Neuronal stem cell (in vitro differentiated cells): ENCODE measurements around the gene CPA4.
A peak's percentile ranks its signal among the peaks of the same experiment; 100 is the strongest.

Source experiments
- DNase-seq: peaks from one replicate; pipeline ENCODE4 v3.0.0-alpha.2; 2013; ENCODE audit warnings: low spot score
- H2AFZ ChIP-seq: one replicate; pipeline ENCODE4 v1.6.1; 2013; ENCODE audit warnings: mild to moderate bottlenecking, low read length, inconsistent platforms
- H2AK5ac ChIP-seq: 2 replicates; pipeline ENCODE4 v1.6.1; 2013; ENCODE audit warnings: low read depth, mild to moderate bottlenecking, inconsistent platforms, low read length, moderate library complexity, mixed read lengths
- H2BK120ac ChIP-seq: 2 replicates; pipeline ENCODE4 v1.6.1; 2013; ENCODE audit warnings: low read depth, mild to moderate bottlenecking, inconsistent platforms, low read length, moderate library complexity, mixed read lengths
- H2BK12ac ChIP-seq: one replicate; pipeline ENCODE4 v1.6.1; 2013; ENCODE audit warnings: low read length, inconsistent platforms
- H2BK15ac ChIP-seq: 2 replicates; pipeline ENCODE4 v1.6.1; 2013; ENCODE audit warnings: mild to moderate bottlenecking, low read length, inconsistent platforms, mixed read lengths
- H2BK5ac ChIP-seq: one replicate; pipeline ENCODE4 v1.6.1; 2013; ENCODE audit warnings: inconsistent platforms, mild to moderate bottlenecking, low read length, moderate library complexity
- H3K14ac ChIP-seq: one replicate; pipeline ENCODE4 v1.6.1; 2013; ENCODE audit warnings: low read length, inconsistent platforms
- H3K18ac ChIP-seq: 2 replicates; pipeline ENCODE4 v1.6.1; 2013; ENCODE audit warnings: low read length, inconsistent platforms
- H3K23ac ChIP-seq: 2 replicates; pipeline ENCODE4 v1.6.1; 2013; ENCODE audit warnings: low read depth, mild to moderate bottlenecking, mixed read lengths, low read length, inconsistent platforms; ENCODE audit not compliant: poor library complexity
- H3K27ac ChIP-seq: replicated peaks from 3 replicates; pipeline ENCODE4 v1.5.1; 2013; ENCODE audit warnings: low read length, inconsistent platforms
- H3K27me3 ChIP-seq, 3 experiments: 2 replicates each; pipeline ENCODE4 v1.6.1; 2013; ENCODE audit warnings: low read length in 3 of 3, mild to moderate bottlenecking in 2 of 3, inconsistent platforms in 1 of 3, low read depth in 1 of 3, mixed read lengths in 1 of 3, moderate library complexity in 1 of 3; ENCODE audit not compliant: control insufficient read depth in 3 of 3, insufficient read depth in 3 of 3
- H3K36me3 ChIP-seq, 2 donors: replicated peaks in 1 of 2; 2 replicates each; pipeline ENCODE4 v1.6.1; 2013; ENCODE audit warnings: low read length in 2 of 2; ENCODE audit not compliant: control insufficient read depth in 2 of 2, insufficient read depth in 2 of 2
- H3K4ac ChIP-seq: 2 replicates; pipeline ENCODE4 v1.6.1; 2013; ENCODE audit warnings: inconsistent platforms, mild to moderate bottlenecking, low read length, moderate library complexity
- H3K4me1 ChIP-seq, 2 donors: 1 replicate in 1 of 2; 2 replicates in 1 of 2; pipeline ENCODE4 v1.6.1; 2013; ENCODE audit warnings: low read length in 2 of 2, low read depth in 1 of 2; ENCODE audit not compliant: control insufficient read depth in 2 of 2, insufficient read depth in 1 of 2
- H3K4me2 ChIP-seq: one replicate; pipeline ENCODE4 v1.6.1; 2013; ENCODE audit warnings: mild to moderate bottlenecking, low read length, inconsistent platforms; ENCODE audit not compliant: insufficient read depth, poor library complexity, severe bottlenecking
- H3K4me3 ChIP-seq, 2 donors: 2 replicates each; pipeline ENCODE4 v1.5.1; 2013; ENCODE audit warnings: low read length in 2 of 2, mild to moderate bottlenecking in 2 of 2, inconsistent platforms in 1 of 2, moderate library complexity in 1 of 2
- H3K79me1 ChIP-seq: one replicate; pipeline ENCODE4 v1.6.1; 2013; ENCODE audit warnings: low read depth, mild to moderate bottlenecking, inconsistent platforms, low read length, moderate library complexity
- H3K9ac ChIP-seq: one replicate; pipeline ENCODE4 v1.6.1; 2013; ENCODE audit warnings: mild to moderate bottlenecking, low read depth, low read length, inconsistent platforms; ENCODE audit not compliant: poor library complexity
- H3K9me3 ChIP-seq, 2 donors: replicated peaks in 1 of 2; 2 replicates each; pipeline versions ENCODE3 to v1.6.1; 2013; ENCODE audit warnings: low read length in 2 of 2, mild to moderate bottlenecking in 2 of 2, inconsistent platforms in 1 of 2, low read depth in 1 of 2, mixed read lengths in 1 of 2, moderate library complexity in 1 of 2; ENCODE audit not compliant: control insufficient read depth in 2 of 2, insufficient read depth in 1 of 2
- H4K8ac ChIP-seq: one replicate; pipeline ENCODE4 v1.6.1; 2013; ENCODE audit warnings: low read depth, mild to moderate bottlenecking, inconsistent platforms, low read length, moderate library complexity
- H4K91ac ChIP-seq: one replicate; pipeline ENCODE4 v1.6.1; 2013; ENCODE audit warnings: low read length, low read depth, mild to moderate bottlenecking, inconsistent platforms; ENCODE audit not compliant: poor library complexity
- WGBS, 2 donors: extraction: QIAGEN DNeasy Blood & Tissue Kit; methylation state at CpG; one replicate each; pipeline ENCODE4 v1.1.7; 2013; ENCODE audit warnings: missing lambda C conversion rate in 2 of 2, mixed read lengths in 1 of 2; ENCODE audit not compliant: insufficient read length in 2 of 2, insufficient replicate concordance in 1 of 2; ENCODE audit errors: extremely low coverage in 2 of 2; 5-methylcytosine and 5-hydroxymethylcytosine counted together

Gene CPA4

GRCh38 chr7:130289478-130289877 lies 3.5 kb upstream of the CPA4 start:
- Histone ChIP-seq H3K23ac (no peak overlapping the region), H2AK5ac (no peak overlapping the region), H2BK5ac (no peak overlapping the region), H3K79me1 (no peaks in the 10 kb centered on the region), H4K8ac (no peak overlapping the region), H3K9me3 (no peaks in the 10 kb centered on the region), H3K4me3 (no peak overlapping the region), H3K4ac (no peak overlapping the region), H3K27me3 (no peaks in the 10 kb centered on the region), H4K91ac (no peak overlapping the region), H3K4me2 (no peak overlapping the region), H2BK15ac (no peak overlapping the region), H3K4me1 (no peaks in the 10 kb centered on the region), H2BK12ac (no peak overlapping the region), H3K36me3 (no peaks in the 10 kb centered on the region), H2AFZ (peak overlapping the region; percentile 38), H2BK120ac (no peak overlapping the region), H3K14ac (no peak overlapping the region), H3K9ac (no peak overlapping the region), H3K18ac (no peak overlapping the region), H3K27ac (no peak overlapping the region)
- no peak for DNase-seq
- no CpG with 5 or more reads among the region's 9 CpGs for WGBS, 2 donors

- Histone ChIP-seq H3K18ac (no peak overlapping the region), H4K91ac (no peak overlapping the region), H2BK5ac (no peak overlapping the region), H3K27me3 (no peaks in the 10 kb centered on the region), H2BK12ac (no peak overlapping the region), H4K8ac (no peak overlapping the region), H3K27ac (no peak overlapping the region), H3K14ac (no peak overlapping the region), H2AK5ac (no peak overlapping the region), H2BK15ac (no peak overlapping the region), H3K4ac (no peak overlapping the region), H3K4me2 (no peak overlapping the region), H2BK120ac (no peak overlapping the region), H3K4me3 (no peak overlapping the region), H3K79me1 (no peaks in the 10 kb centered on the region), H3K23ac (no peak overlapping the region), H3K4me1 (no peaks in the 10 kb centered on the region), H3K36me3 (no peaks in the 10 kb centered on the region), H2AFZ (no peak overlapping the region), H3K9ac (no peak overlapping the region), H3K9me3 (no peaks in the 10 kb centered on the region)
- WGBS, 2 donors = no CpG with 5 or more reads among the region's 6 CpGs
- no peak for DNase-seq
Observed at GRCh38 chr7:130290745-130291144, 2.2 kb upstream of the CPA4 start.

GRCh38 chr7:130293521-130293920 lies 560 bp downstream of the CPA4 start:
- Histone ChIP-seq H3K4ac (no peak overlapping the region), H2AFZ (peak overlapping the region; percentile 49), H3K36me3 (no peaks in the 10 kb centered on the region), H2BK120ac (no peak overlapping the region), H3K4me2 (no peak overlapping the region), H3K27ac (no peak overlapping the region), H3K79me1 (no peaks in the 10 kb centered on the region), H4K8ac (no peak overlapping the region), H2BK5ac (no peak overlapping the region), H3K9ac (no peak overlapping the region), H3K14ac (no peak overlapping the region), H3K4me1 (peaks cover 10 to 15% of the 10 kb centered on the region in 2 donors), H2BK15ac (no peak overlapping the region), H4K91ac (no peak overlapping the region), H2AK5ac (no peak overlapping the region), H2BK12ac (no peak overlapping the region), H3K23ac (no peak overlapping the region), H3K18ac (no peak overlapping the region), H3K27me3 (no peaks in the 10 kb centered on the region), H3K9me3 (no peaks in the 10 kb centered on the region), H3K4me3 (no peak overlapping the region)
- no CpG with 5 or more reads among the region's 8 CpGs for WGBS, 2 donors
- DNase-seq = no peak

- Histone ChIP-seq H3K23ac (no peak overlapping the region), H3K4ac (no peak overlapping the region), H2AFZ (no peak overlapping the region), H2AK5ac (no peak overlapping the region), H3K4me2 (no peak overlapping the region), H4K8ac (no peak overlapping the region), H3K27me3 (no peaks in the 10 kb centered on the region), H2BK5ac (no peak overlapping the region), H3K18ac (no peak overlapping the region), H3K79me1 (no peaks in the 10 kb centered on the region), H3K4me3 (no peak overlapping the region), H3K36me3 (no peaks in the 10 kb centered on the region), H3K14ac (no peak overlapping the region), H3K9ac (no peak overlapping the region), H2BK15ac (no peak overlapping the region), H2BK12ac (no peak overlapping the region), H2BK120ac (no peak overlapping the region), H3K27ac (no peak overlapping the region), H3K9me3 (no peaks in the 10 kb centered on the region), H4K91ac (no peak overlapping the region), H3K4me1 (peaks cover 10 to 16% of the 10 kb centered on the region in 2 donors)
- DNase-seq = no peak
- no CpG with 5 or more reads among the region's 5 CpGs for WGBS, 2 donors
Observed at GRCh38 chr7:130294314-130294713, 1.4 kb downstream of the CPA4 start.
